OCI-LY3 (cell line): ENCODE results near the gene TTC28.

Source experiments
- H2AFZ ChIP-seq: fragments of 200-600, 300-600 bp; shearing (Covaris generic); 2 replicates; pipeline ENCODE4 v1.6.0; 2014; ENCODE audit warnings: antibody characterized with exemption, low read depth, low read length
- H3K27ac ChIP-seq: fragments of 200-600, 300-600 bp; sonication (generic); 2 replicates; pipeline ENCODE4 v1.5.1; 2014; ENCODE audit warnings: mild to moderate bottlenecking, low read length, moderate library complexity, mixed read lengths
- H3K27me3 ChIP-seq: fragments of 200-600, 300-600 bp; sonication (generic); 2 replicates; pipeline ENCODE4 v1.6.1; 2014; ENCODE audit warnings: low read depth, low read length, mixed read lengths
- H3K36me3 ChIP-seq: fragments of 200-600, 300-600 bp; sonication (generic); replicated peaks from 2 replicates; pipeline ENCODE3; 2014; ENCODE audit warnings: low read depth, low read length, mixed read lengths
- H3K4me1 ChIP-seq: fragments of 300-600, 200-600 bp; sonication (generic); 2 replicates; pipeline ENCODE4 v1.6.1; 2014; ENCODE audit warnings: low read length, mixed read lengths
- H3K4me2 ChIP-seq: fragments of 200-600, 300-600 bp; sonication (generic); 2 replicates; pipeline ENCODE4 v1.6.1; 2014; ENCODE audit warnings: low read length, mixed read lengths
- H3K4me3 ChIP-seq: fragments of 300-600, 200-600 bp; sonication (generic); 2 replicates; pipeline ENCODE4 v1.5.1; 2014; ENCODE audit warnings: antibody characterized with exemption, mild to moderate bottlenecking, low read length, moderate library complexity
- H3K79me2 ChIP-seq: fragments of 300-600, 200-600 bp; shearing (Covaris generic); 2 replicates; pipeline ENCODE4 v1.6.1; 2014; ENCODE audit warnings: mild to moderate bottlenecking, low read length, mixed read lengths
- H3K9ac ChIP-seq: fragments of 300-600, 200-600 bp; shearing (Covaris generic); 2 replicates; pipeline ENCODE4 v1.6.0; 2014; ENCODE audit warnings: mild to moderate bottlenecking, low read length, moderate library complexity
- H3K9me3 ChIP-seq: fragments of 200-600, 300-600 bp; shearing (Covaris generic); 2 replicates; pipeline ENCODE4 v1.6.1; 2014; ENCODE audit warnings: low read length, mixed read lengths; ENCODE audit not compliant: insufficient read depth
- H4K20me1 ChIP-seq: fragments of 200-600, 300-600 bp; sonication (generic); 2 replicates; pipeline ENCODE4 v1.6.1; 2016; ENCODE audit warnings: low read length, mixed read lengths; ENCODE audit not compliant: insufficient read depth
- EZH2phosphoT487 ChIP-seq: fragments of 200-600 bp; shearing (Covaris generic); IDR thresholded peaks from 2 replicates; pipeline ENCODE4 v1.6.1; 2018; ENCODE audit warnings: antibody characterized with exemption, mixed run types, low read depth
- TF ChIP-seq, protein P1 (sequence below): fragments of 200-600, 300-600 bp; sonication (generic); IDR thresholded peaks from 2 replicates; pipeline ENCODE4 v1.5.1; 2014; ENCODE audit warnings: antibody characterized with exemption, low read length, low read depth

Gene TTC28

DNA sequence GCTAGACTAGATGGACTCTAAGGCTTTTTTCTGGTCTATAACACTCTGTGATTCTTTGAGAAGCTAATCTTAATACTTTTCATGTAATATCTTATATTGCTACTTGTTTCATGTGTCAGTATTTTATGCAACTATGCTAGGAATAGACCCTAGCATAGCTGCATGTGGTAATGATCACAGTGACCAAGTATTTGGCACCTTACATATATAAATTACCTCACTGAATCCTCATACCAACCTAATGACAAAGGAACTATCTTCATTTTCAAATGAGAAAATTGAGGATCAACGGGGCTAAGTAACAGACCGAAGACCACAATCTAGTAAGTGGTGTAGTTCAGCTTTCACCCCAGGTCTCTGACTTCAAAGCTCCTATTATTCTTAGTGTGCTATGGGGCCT is 433.2 kb downstream of the TTC28 start:
- Histone ChIP-seq H3K9me3 (no peaks in the 10 kb centered on the region), H3K4me3 (no peak overlapping the region), H3K36me3 (no peaks in the 10 kb centered on the region), H3K27ac (no peak overlapping the region), H3K79me2 (no peaks in the 10 kb centered on the region), H3K4me1 (peaks cover 19% of the 10 kb centered on the region), H3K4me2 (no peak overlapping the region), H2AFZ (no peak overlapping the region), H3K27me3 (no peaks in the 10 kb centered on the region), H3K9ac (no peak overlapping the region), H4K20me1 (no peaks in the 10 kb centered on the region)
- TF ChIP-seq EZH2phosphoT487, result no peak
- TF ChIP-seq, protein P1, sequence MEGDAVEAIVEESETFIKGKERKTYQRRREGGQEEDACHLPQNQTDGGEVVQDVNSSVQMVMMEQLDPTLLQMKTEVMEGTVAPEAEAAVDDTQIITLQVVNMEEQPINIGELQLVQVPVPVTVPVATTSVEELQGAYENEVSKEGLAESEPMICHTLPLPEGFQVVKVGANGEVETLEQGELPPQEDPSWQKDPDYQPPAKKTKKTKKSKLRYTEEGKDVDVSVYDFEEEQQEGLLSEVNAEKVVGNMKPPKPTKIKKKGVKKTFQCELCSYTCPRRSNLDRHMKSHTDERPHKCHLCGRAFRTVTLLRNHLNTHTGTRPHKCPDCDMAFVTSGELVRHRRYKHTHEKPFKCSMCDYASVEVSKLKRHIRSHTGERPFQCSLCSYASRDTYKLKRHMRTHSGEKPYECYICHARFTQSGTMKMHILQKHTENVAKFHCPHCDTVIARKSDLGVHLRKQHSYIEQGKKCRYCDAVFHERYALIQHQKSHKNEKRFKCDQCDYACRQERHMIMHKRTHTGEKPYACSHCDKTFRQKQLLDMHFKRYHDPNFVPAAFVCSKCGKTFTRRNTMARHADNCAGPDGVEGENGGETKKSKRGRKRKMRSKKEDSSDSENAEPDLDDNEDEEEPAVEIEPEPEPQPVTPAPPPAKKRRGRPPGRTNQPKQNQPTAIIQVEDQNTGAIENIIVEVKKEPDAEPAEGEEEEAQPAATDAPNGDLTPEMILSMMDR, result no peak

DNA sequence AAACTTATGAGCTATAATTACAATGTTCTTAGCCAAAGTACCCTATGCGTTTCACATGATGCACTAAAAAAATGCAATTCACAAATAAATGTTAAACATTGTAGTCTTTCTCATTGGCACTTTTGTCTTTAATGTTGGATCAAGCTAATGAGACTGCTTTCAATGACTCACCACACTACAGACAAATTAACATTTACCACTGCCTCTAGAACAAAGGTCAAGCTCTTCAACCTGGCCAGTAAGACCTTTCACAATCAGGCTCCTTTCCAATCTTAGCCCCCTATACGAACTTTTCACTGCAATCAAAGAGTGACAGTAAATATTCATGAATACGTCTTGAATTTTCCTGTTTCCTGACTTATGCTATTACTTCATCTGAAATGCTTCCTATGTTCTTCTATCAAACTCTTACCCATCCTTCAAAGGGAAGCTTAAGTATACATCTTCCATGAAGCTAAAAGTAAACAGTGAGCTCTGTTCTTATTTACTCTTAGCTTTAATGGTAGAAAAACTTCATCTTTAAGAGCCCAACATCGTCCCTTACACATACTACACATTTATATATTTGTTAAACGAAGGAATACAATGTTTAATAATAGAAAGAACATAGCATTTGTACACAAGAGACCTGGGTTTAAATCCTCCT is 433.9 kb downstream of the TTC28 start:
- Histone ChIP-seq H3K9me3 (no peaks in the 10 kb centered on the region), H3K27me3 (no peaks in the 10 kb centered on the region), H3K27ac (no peak overlapping the region), H3K4me2 (no peak overlapping the region), H3K79me2 (no peaks in the 10 kb centered on the region), H4K20me1 (no peaks in the 10 kb centered on the region), H3K9ac (no peak overlapping the region), H3K4me1 (peaks cover 26% of the 10 kb centered on the region), H3K36me3 (no peaks in the 10 kb centered on the region), H2AFZ (no peak overlapping the region), H3K4me3 (no peak overlapping the region)
- TF ChIP-seq, protein P1, result no peak
- TF ChIP-seq EZH2phosphoT487, result no peak

- H3K36me3 ChIP-seq, result no peaks in the 10 kb centered on the region
- no peak for TF ChIP-seq EZH2phosphoT487
- TF ChIP-seq, protein P1, result no peak
- no peaks in the 10 kb centered on the region for H4K20me1 ChIP-seq
- no peaks in the 10 kb centered on the region for H3K9me3 ChIP-seq
- no peak overlapping the region for H3K27ac ChIP-seq
- H3K4me3 ChIP-seq, result no peak overlapping the region
- H3K79me2 ChIP-seq, result no peaks in the 10 kb centered on the region
- H3K4me2 ChIP-seq, result no peak overlapping the region
- no peak overlapping the region for H3K9ac ChIP-seq
- peaks cover 26% of the 10 kb centered on the region for H3K4me1 ChIP-seq
- H2AFZ ChIP-seq, result no peak overlapping the region
- H3K27me3 ChIP-seq, result no peaks in the 10 kb centered on the region
Observed at GRCh38 chr22:28244757-28245156, 434.9 kb downstream of the TTC28 start.

DNA sequence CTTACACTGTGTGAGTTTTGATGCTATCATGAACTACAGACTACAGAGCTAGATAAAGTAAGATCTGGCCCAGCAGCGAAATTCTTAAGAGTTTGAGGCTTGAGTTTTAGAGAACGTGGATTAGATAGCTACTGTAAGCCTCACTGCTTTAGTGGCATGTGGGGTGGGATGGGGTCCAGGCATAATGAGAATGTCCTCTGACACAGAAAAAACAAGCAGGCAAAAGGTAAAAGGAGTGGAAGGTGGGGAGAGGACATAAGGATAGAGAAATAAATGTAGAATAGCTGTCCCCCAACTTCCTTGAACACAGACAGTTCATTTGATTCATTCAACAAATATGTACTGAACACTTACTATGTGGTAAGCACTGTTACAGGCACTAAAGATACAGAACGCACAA is 436.1 kb downstream of the TTC28 start:
- H3K4me3 ChIP-seq, result no peak overlapping the region
- peaks cover 4% of the 10 kb centered on the region for H3K36me3 ChIP-seq
- peaks cover 26% of the 10 kb centered on the region for H3K4me1 ChIP-seq
- H3K27ac ChIP-seq, result no peak overlapping the region
- H2AFZ ChIP-seq, result no peak overlapping the region
- H4K20me1 ChIP-seq, result no peaks in the 10 kb centered on the region
- TF ChIP-seq, protein P1, result no peak
- no peak for TF ChIP-seq EZH2phosphoT487
- no peaks in the 10 kb centered on the region for H3K9me3 ChIP-seq
- no peaks in the 10 kb centered on the region for H3K79me2 ChIP-seq
- H3K9ac ChIP-seq, result no peak overlapping the region
- peaks cover 6% of the 10 kb centered on the region; the same call in 1 of the 2 replicates for H3K27me3 ChIP-seq
- no peak overlapping the region for H3K4me2 ChIP-seq
